ENCODE measurements around the gene RAD21L1. TPM values are rescaled to one million over a fixed set of nuclear protein-coding genes. Genes with fewer than 3 reads are reported as not detected.

Gene RAD21L1
- total RNA-seq, 2 donors from 2014 or later = not detected

GRCh38 chr20:1301031-1301529 lies 75.2 kb downstream of the RAD21L1 start:
- DNase-seq (ENCODE audit: low spot score) = peak; percentile 78

GRCh38 chr20:1302685-1303541 lies 77.1 kb downstream of the RAD21L1 start:
- DNase-seq (ENCODE audit: low spot score) = peak; percentile 58
- intact Hi-C loops (cut with DNase I) = no loop called here

More at GRCh38 chr20:1301031-1301529, 75.2 kb downstream of the RAD21L1 start:
- intact Hi-C loops (cut with DNase I) = no loop called here

- intact Hi-C loops (cut with DNase I) = no loop called here
- peak; percentile 66 for DNase-seq (ENCODE audit: low spot score)
These were observed 79.1 kb downstream of the RAD21L1 start for GRCh38 chr20:1304710-1305515.

Other genes starting within 250 kb of the RAD21L1 start
- under 1 TPM in 1 of 2 donors, not detected in 1; 0.24 TPM for gene RSPO4, start 223.7 kb upstream of the RAD21L1 start, total RNA-seq
- gene PSMF1, start 107.4 kb upstream of the RAD21L1 start, total RNA-seq = 100 to 1,000 TPM in 1 of 2 donors, 10 to 100 TPM in 1; 97.6 to 110 TPM
- under 1 TPM; 0.71 to 0.74 TPM for gene TMEM74B, start 41.1 kb upstream of the RAD21L1 start, total RNA-seq
- under 1 TPM in 1 of 2 donors, not detected in 1; 0.29 TPM for gene C20orf202, start 22.6 kb upstream of the RAD21L1 start, total RNA-seq
- gene SNPH, start 40.2 kb downstream of the RAD21L1 start, total RNA-seq = 10 to 100 TPM in 1 of 2 donors, 1 to 10 TPM in 1; 8.9 to 11.9 TPM
- 1 to 10 TPM; 3.1 to 5.4 TPM for gene SDCBP2, start 103.1 kb downstream of the RAD21L1 start, total RNA-seq
- gene FKBP1A, start 167.0 kb downstream of the RAD21L1 start, total RNA-seq = 100 to 1,000 TPM; 239 to 274 TPM
- gene NSFL1C, start 240.8 kb downstream of the RAD21L1 start, total RNA-seq = 10 to 100 TPM; 58.7 to 62.0 TPM